Mucosa of gallbladder (tissue), 1 donor: ENCODE measurements around the gene NR2F2. TPM values are rescaled to one million over a fixed set of nuclear protein-coding genes. Genes with fewer than 3 reads are reported as not detected.

Source experiments
- DNase-seq: peaks from one replicate; pipeline ENCODE4 v3.0.0-alpha.2; 2020; ENCODE audit warnings: low spot score
- total RNA-seq: library from RNA; stranded (reverse); gene quantifications from one replicate; pipeline ENCODE4 v1.2.1, GENCODE V29; 2021
- donor health status: DM: no; HTN: no; CAD: no.

NR2F2 gene
- total RNA-seq = 288 TPM

GRCh38 chr15:96330450-96331143, at the start of gene NR2F2:
Gene NR2F2, plus strand, starts transcription at chr15:96330700. Its CDS starts 1,406 bp downstream, at chr15:96332106.
- peak; percentile 97 for DNase-seq

- peak; percentile 16 for DNase-seq
These were observed 45.2 kb upstream of the NR2F2 start for GRCh38 chr15:96285305-96285704.

GRCh38 chr15:96285729-96286254, 44.7 kb upstream of the NR2F2 start:
- DNase-seq = no peak

GRCh38 chr15:96290679-96291078, 39.8 kb upstream of the NR2F2 start:
- no peak for DNase-seq

- DNase-seq = no peak
These were observed 37.9 kb upstream of the NR2F2 start for GRCh38 chr15:96292635-96293034.

GRCh38 chr15:96293441-96293840, 37.1 kb upstream of the NR2F2 start:
- DNase-seq = no peak

- DNase-seq = no peak
These were observed 35.7 kb upstream of the NR2F2 start for GRCh38 chr15:96294766-96295165.

- no peak for DNase-seq
These were observed 34.2 kb upstream of the NR2F2 start for GRCh38 chr15:96296264-96296663.

- DNase-seq = no peak
These were observed 32.7 kb upstream of the NR2F2 start for GRCh38 chr15:96297783-96298182.

GRCh38 chr15:96298217-96298616, 32.3 kb upstream of the NR2F2 start:
- no peak for DNase-seq

- no peak for DNase-seq
These were observed 29.7 kb upstream of the NR2F2 start for GRCh38 chr15:96300836-96301235.

- DNase-seq = no peak
These were observed 26.9 kb upstream of the NR2F2 start for GRCh38 chr15:96303503-96304056.

- no peak for DNase-seq
These were observed 25.7 kb upstream of the NR2F2 start for GRCh38 chr15:96304839-96305238.

- DNase-seq = no peak
These were observed 24.2 kb upstream of the NR2F2 start for GRCh38 chr15:96306321-96306720.

GRCh38 chr15:96307856-96308394, 22.6 kb upstream of the NR2F2 start:
- DNase-seq = no peak

- no peak for DNase-seq
These were observed 21.3 kb upstream of the NR2F2 start for GRCh38 chr15:96309143-96309660.

- no peak for DNase-seq
These were observed 19.1 kb upstream of the NR2F2 start for GRCh38 chr15:96311256-96311955.

GRCh38 chr15:96311956-96312294, 18.6 kb upstream of the NR2F2 start:
- DNase-seq = no peak

GRCh38 chr15:96312641-96313335, 17.7 kb upstream of the NR2F2 start:
- DNase-seq = no peak

GRCh38 chr15:96314518-96314917, 16.0 kb upstream of the NR2F2 start:
- DNase-seq = no peak

- DNase-seq = no peak
These were observed 15.5 kb upstream of the NR2F2 start for GRCh38 chr15:96314963-96315362.
